B cell (primary cell): ENCODE results near the gene ADGRD1.

ENCODE experiments used
- CTCF ChIP-seq: fragments of 200-600 bp; IDR thresholded peaks from one replicate; pipeline ENCODE4 v1.8.0; 2022; ENCODE audit warnings: antibody characterized with exemption, mild to moderate bottlenecking
- EZH2 ChIP-seq: IDR thresholded peaks from 2 replicates; pipeline ENCODE4 v1.6.1; 2012; ENCODE audit warnings: borderline replicate concordance, low read depth, mild to moderate bottlenecking, moderate library complexity, low read length; ENCODE audit not compliant: insufficient read depth, poor library complexity, severe bottlenecking

- TF ChIP-seq CTCF (no peak), EZH2 (no peak)
These were observed 223.9 kb downstream of the ADGRD1 start for GRCh38 chr12:131177599-131177998.
